Lung (tissue), 12 donors: ENCODE data around the gene FOXI1. TPM values are rescaled to one million over a fixed set of nuclear protein-coding genes. Genes with fewer than 3 reads are reported as not detected.

Experiments
- ATAC-seq: fragments of 200-7000 bp; cut with Tn5 transposase; one replicate; pipeline ENCODE4 v1.9.1; 2020; ENCODE audit warnings: moderate number of reproducible peaks; ENCODE audit not compliant: insufficient read depth, low FRiP score
- DNase-seq, 3 donors: peaks; one replicate each; pipeline ENCODE4 v3.0.0-alpha.2; 2013 to 2017
- H3K27ac ChIP-seq, 2 donors: one replicate each; pipeline ENCODE4 v1.5.1; 2013; ENCODE audit warnings: mild to moderate bottlenecking in 2 of 2, moderate library complexity in 2 of 2, control low read depth in 1 of 2, inconsistent platforms in 1 of 2, low read depth in 1 of 2, low read length in 1 of 2
- H3K27me3 ChIP-seq, 3 donors: one replicate each; pipeline ENCODE4 v1.5.1; 2013; ENCODE audit warnings: low read length in 2 of 3; ENCODE audit not compliant: control insufficient read depth in 3 of 3, insufficient read depth in 3 of 3
- H3K36me3 ChIP-seq, 4 donors: one replicate each; pipeline ENCODE4 v1.5.1; 2013; ENCODE audit warnings: low read length in 4 of 4, mild to moderate bottlenecking in 1 of 4, moderate library complexity in 1 of 4; ENCODE audit not compliant: control insufficient read depth in 4 of 4, insufficient read depth in 4 of 4
- H3K4me1 ChIP-seq, 5 donors: one replicate each; pipeline ENCODE4 v1.5.1; 2013; ENCODE audit warnings: low read length in 5 of 5, mild to moderate bottlenecking in 2 of 5, moderate library complexity in 1 of 5; ENCODE audit not compliant: control insufficient read depth in 5 of 5, insufficient read depth in 5 of 5
- H3K4me3 ChIP-seq: one replicate; pipeline ENCODE4 v1.5.1; 2013; ENCODE audit warnings: mild to moderate bottlenecking, control low read depth, moderate library complexity
- H3K9ac ChIP-seq, 2 donors: one replicate each; pipeline ENCODE4 v1.5.1; 2013; ENCODE audit warnings: low read length in 2 of 2, control low read depth in 1 of 2; ENCODE audit not compliant: insufficient read depth in 1 of 2
- H3K9me3 ChIP-seq, 4 donors: one replicate each; pipeline ENCODE4 v1.5.1; 2013; ENCODE audit warnings: low read length in 3 of 4, mild to moderate bottlenecking in 1 of 4, moderate library complexity in 1 of 4; ENCODE audit not compliant: control insufficient read depth in 4 of 4, insufficient read depth in 3 of 4
- WGBS, 2 donors: extraction: QIAGEN DNeasy Blood & Tissue Kit; methylation state at CpG; one replicate each; pipeline ENCODE4 v1.1.7; 2013; 5-methylcytosine and 5-hydroxymethylcytosine counted together
- polyA plus RNA-seq, 2 donors: library from polyadenylated mRNA; stranded (reverse); fragments of 200-250 nt; gene quantifications; one replicate each; pipeline ENCODE4 v1.2.1, GENCODE V29; 2013
- total RNA-seq, 2 donors: library from RNA; depleted of rRNA in 1 of 2; stranded (reverse); fragments of >200 nt in 1 of 2; gene quantifications; one replicate each; pipeline ENCODE4 v1.2.1, GENCODE V29; 2014 to 2021
- TF ChIP-seq, protein P1 (sequence below): IDR thresholded peaks from 2 replicates; pipeline ENCODE4 v1.5.1; 2012; ENCODE audit warnings: mild to moderate bottlenecking; ENCODE audit errors: control extremely low read depth, extremely low read depth
- donor health status: control.
- donor health status: control.
- donor health status: Bipolar disorder and iron deficiency.
- donor health status: healthy.
- donor health status: DM: yes; HTN: yes; CAD: no.

Gene FOXI1
- total and polyA plus RNA-seq, 4 donors, result 0.05 to 0.10 TPM; not detected in 2

DNA sequence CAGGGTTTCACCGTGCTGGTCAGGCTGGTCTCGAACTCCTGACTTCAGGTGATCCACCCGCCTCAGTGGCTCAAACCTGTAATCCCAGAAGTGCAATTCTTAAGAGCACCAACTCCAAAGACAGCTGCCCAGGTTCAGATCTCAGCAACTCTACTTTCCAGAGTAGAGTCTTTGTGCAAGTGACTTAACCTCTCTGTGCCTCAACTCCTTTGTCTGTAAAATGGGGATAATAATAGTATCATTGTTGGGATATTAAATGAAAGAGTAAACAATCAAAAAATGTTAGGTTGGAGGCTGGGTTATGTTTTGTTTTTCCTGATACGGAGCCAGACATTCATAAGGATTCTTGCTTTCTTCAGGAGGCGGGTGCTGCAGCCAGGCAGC lies 45.0 kb downstream of the FOXI1 start:
- Histone ChIP-seq H3K9ac (no peak overlapping the region), H3K4me3 (no peak overlapping the region), H3K9me3 (no peaks in the 10 kb centered on the region), H3K27me3 (no peaks in the 10 kb centered on the region), H3K4me1 (peaks cover 0 to 15% (median 3%) of the 10 kb centered on the region in 5 donors), H3K36me3 (no peaks in the 10 kb centered on the region), H3K27ac (no peak overlapping the region)
- WGBS, 2 donors, result 80 to 89% methylated on average over 5 of the region's 5 CpGs
- DNase-seq (no peak), ATAC-seq (no peak)
- TF ChIP-seq, protein P1, sequence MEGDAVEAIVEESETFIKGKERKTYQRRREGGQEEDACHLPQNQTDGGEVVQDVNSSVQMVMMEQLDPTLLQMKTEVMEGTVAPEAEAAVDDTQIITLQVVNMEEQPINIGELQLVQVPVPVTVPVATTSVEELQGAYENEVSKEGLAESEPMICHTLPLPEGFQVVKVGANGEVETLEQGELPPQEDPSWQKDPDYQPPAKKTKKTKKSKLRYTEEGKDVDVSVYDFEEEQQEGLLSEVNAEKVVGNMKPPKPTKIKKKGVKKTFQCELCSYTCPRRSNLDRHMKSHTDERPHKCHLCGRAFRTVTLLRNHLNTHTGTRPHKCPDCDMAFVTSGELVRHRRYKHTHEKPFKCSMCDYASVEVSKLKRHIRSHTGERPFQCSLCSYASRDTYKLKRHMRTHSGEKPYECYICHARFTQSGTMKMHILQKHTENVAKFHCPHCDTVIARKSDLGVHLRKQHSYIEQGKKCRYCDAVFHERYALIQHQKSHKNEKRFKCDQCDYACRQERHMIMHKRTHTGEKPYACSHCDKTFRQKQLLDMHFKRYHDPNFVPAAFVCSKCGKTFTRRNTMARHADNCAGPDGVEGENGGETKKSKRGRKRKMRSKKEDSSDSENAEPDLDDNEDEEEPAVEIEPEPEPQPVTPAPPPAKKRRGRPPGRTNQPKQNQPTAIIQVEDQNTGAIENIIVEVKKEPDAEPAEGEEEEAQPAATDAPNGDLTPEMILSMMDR, result no peak

DNA sequence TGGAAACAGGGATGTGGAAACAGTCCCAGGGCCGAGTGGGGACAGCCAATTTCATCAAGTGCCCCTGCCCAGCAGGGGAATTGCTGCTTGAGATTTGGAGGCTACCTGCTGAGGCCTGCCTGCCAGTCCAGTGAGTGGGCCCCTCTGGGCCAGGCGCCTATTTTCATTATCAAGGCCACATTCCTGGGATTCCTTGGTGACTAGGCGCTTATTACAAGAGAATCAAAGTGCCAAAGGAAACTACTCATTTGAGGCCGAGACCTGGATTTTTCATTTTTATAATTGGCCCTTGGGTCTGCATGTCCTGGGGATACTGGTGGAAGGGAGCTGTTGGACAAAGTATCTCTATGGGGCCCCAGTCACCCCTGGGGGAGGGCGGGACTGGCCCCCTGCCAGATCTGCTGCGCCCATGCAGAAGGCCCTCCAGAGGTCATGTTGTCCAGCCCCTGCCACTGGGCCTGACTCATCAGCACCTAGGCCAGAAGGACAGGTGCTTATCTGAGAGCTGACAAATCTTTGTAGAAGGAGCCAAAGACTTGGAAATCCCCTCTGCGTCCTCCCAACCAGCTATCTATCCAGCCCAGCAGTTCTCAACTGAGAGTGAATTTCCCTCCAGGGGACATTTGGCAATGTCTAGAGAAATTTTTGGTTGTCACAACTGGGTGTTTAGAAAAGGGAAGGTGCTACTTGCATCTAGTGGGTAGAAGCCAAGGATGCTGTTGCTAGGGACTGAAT lies 45.6 kb downstream of the FOXI1 start:
- Histone ChIP-seq H3K9me3 (no peaks in the 10 kb centered on the region), H3K4me3 (no peak overlapping the region), H3K36me3 (no peaks in the 10 kb centered on the region), H3K4me1 (peaks cover 0 to 15% (median 3%) of the 10 kb centered on the region in 5 donors), H3K9ac (no peak overlapping the region), H3K27ac (peak overlapping the region; percentile 69 to 88), H3K27me3 (no peaks in the 10 kb centered on the region)
- 54 to 82% methylated on average over 7 of the region's 7 CpGs for WGBS, 2 donors
- DNase-seq, result peak; percentile 63 to 76 (median 76)
- TF ChIP-seq, protein P1, result no peak
- peak; percentile 75 for ATAC-seq

DNA sequence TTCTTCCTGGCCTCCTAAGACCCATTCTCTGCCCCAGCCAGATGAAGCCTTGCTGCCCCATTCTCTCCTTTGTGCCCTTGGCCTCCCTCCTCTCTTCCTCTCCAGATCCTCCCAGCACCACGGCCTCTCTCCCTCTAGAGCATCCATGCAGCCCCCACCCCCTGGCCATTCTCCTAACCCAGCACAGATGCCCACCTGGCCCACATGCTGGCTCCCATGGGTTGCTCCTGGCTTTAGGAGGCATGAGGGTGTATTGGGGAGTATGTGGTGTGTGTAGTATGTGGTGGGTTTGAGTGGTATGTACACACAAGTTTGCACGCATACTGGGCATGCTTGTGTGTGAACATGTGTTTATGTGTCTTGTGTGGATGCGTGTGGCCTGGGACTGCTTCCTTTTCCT lies 47.1 kb downstream of the FOXI1 start:
- Histone ChIP-seq H3K4me1 (peaks cover 0 to 15% (median 3%) of the 10 kb centered on the region in 5 donors), H3K36me3 (no peaks in the 10 kb centered on the region), H3K27me3 (no peaks in the 10 kb centered on the region), H3K9me3 (no peaks in the 10 kb centered on the region), H3K4me3 (no peak overlapping the region), H3K9ac (no peak overlapping the region), H3K27ac (no peak overlapping the region)
- TF ChIP-seq, protein P1, result no peak
- no peak for ATAC-seq
- WGBS, 2 donors, result 86 to 96% methylated on average over 3 of the region's 3 CpGs
- DNase-seq, result no peak
